K562 (cell line): ENCODE data around the gene OST4. TPM values are rescaled to one million over a fixed set of nuclear protein-coding genes. Genes with fewer than 3 reads are reported as not detected.

Experiments
- BHLHE40 ChIP-seq: IDR thresholded peaks from 2 replicates; pipeline ENCODE4 v1.6.1; 2011; ENCODE audit warnings: low read length, improper control_type of control experiment
- E2F3 ChIP-seq: fragments of 250-450 bp; sonication (Bioruptor Pico); IDR thresholded peaks from 2 replicates; pipeline ENCODE4 v1.4.0; 2020; ENCODE audit warnings: mild to moderate bottlenecking
- ETV1 ChIP-seq: fragments of 450-650 bp; conservative IDR thresholded peaks from 2 replicates; pipeline ENCODE4 v1.6.1; 2016; ENCODE audit warnings: missing genetic modification characterization, control low read depth, low read depth, missing compliant biosample characterization
- FOXP4 ChIP-seq: sonication (generic); formaldehyde crosslinking; IDR thresholded peaks from 2 replicates; pipeline ENCODE4 v1.8.0; 2022; ENCODE audit warnings: mild to moderate bottlenecking, missing genetic modification reagents, borderline replicate concordance
- GTF2E2 ChIP-seq: fragments of 200-800 bp; sonication (Bioruptor generic); IDR thresholded peaks from 2 replicates; pipeline ENCODE4 v1.6.1; 2016; ENCODE audit warnings: missing genetic modification characterization, missing compliant biosample characterization
- HMGN3 ChIP-seq: IDR thresholded peaks from 2 replicates; pipeline ENCODE4 v1.6.1; 2011; ENCODE audit warnings: borderline replicate concordance, low read depth, mild to moderate bottlenecking, mixed read lengths, low read length; ENCODE audit not compliant: insufficient read length; ENCODE audit errors: extremely low read depth
- KAT2B ChIP-seq: IDR thresholded peaks from one replicate; pipeline ENCODE4 v1.6.1; 2012; ENCODE audit warnings: low read depth, mild to moderate bottlenecking, control low read depth, inconsistent platforms, low read length, moderate library complexity
- KDM1A ChIP-seq, 2 experiments: fragments of 450-650 bp; IDR thresholded peaks; 2 replicates each; pipeline ENCODE4 v1.6.1; 2016; ENCODE audit warnings: mild to moderate bottlenecking in 2 of 2
- LARP7 ChIP-seq: fragments of 450-650 bp; IDR thresholded peaks from 2 replicates; pipeline ENCODE4 v1.6.1; 2016
- MAX ChIP-seq: sonication (generic); formaldehyde crosslinking; IDR thresholded peaks from 2 replicates; pipeline ENCODE4 v1.9.0; 2022; ENCODE audit warnings: mild to moderate bottlenecking, missing genetic modification reagents
- MECOM ChIP-seq: fragments of 250-450 bp; sonication (Bioruptor Pico); IDR thresholded peaks from 2 replicates; pipeline ENCODE4 v1.8.0; 2022; ENCODE audit warnings: inconsistent platforms
- NELFE ChIP-seq: IDR thresholded peaks from 2 replicates; pipeline ENCODE4 v1.6.1; 2011; ENCODE audit warnings: mild to moderate bottlenecking; ENCODE audit not compliant: insufficient read depth, insufficient read length
- NR4A1 ChIP-seq, 2 experiments: fragments of 250-450 bp in 1 of 2; fragments of 450-650 bp in 1 of 2; sonication (Bioruptor Pico) in 1 of 2; IDR thresholded peaks; 2 replicates each; pipeline versions ENCODE4 v1.4.0 to v1.6.1; 2016 to 2020; ENCODE audit warnings: mild to moderate bottlenecking in 2 of 2, missing compliant biosample characterization in 1 of 2, missing genetic modification characterization in 1 of 2, moderate library complexity in 1 of 2
- OTX1 ChIP-seq: fragments of 450-650 bp; formaldehyde crosslinking; IDR thresholded peaks from 2 replicates; pipeline ENCODE4 v1.4.0; 2022; ENCODE audit warnings: mild to moderate bottlenecking
- SRSF9 ChIP-seq: fragments of 200-400 bp; formaldehyde crosslinking; IDR thresholded peaks from 2 replicates; pipeline ENCODE4 v1.6.1; 2017; ENCODE audit warnings: low read depth, low read length, borderline replicate concordance
- TAF9B ChIP-seq: fragments of 450-650 bp; IDR thresholded peaks from 2 replicates; pipeline ENCODE4 v1.6.1; 2018; ENCODE audit warnings: mild to moderate bottlenecking; ENCODE audit not compliant: partially characterized antibody
- TRIM28 ChIP-seq: fragments of 450-650 bp; IDR thresholded peaks from 2 replicates; pipeline ENCODE4 v1.6.1; 2017
- ZNF511 ChIP-seq: sonication (generic); formaldehyde crosslinking; IDR thresholded peaks from 2 replicates; pipeline ENCODE4 v1.8.0; 2022; ENCODE audit warnings: mild to moderate bottlenecking, missing genetic modification reagents
- ZNF668 ChIP-seq: fragments of 250-450 bp; sonication (Bioruptor Pico); IDR thresholded peaks from 2 replicates; pipeline ENCODE4 v1.8.0; 2022; ENCODE audit warnings: mild to moderate bottlenecking, inconsistent platforms
- ZNF77 ChIP-seq: fragments of 250-450 bp; sonication (Bioruptor Pico); IDR thresholded peaks from 2 replicates; pipeline ENCODE4 v1.5.0; 2020
- polyA plus RNA-seq, 8 experiments: library from polyadenylated mRNA; depleted of rRNA in 4 of 8; stranded (reverse) in 5 of 8; unstranded in 3 of 8; fragments of >200 nt; fragmentation: Nextera tagmentation in 2 of 8; fragmentation: Illumina TruSeq in 1 of 8; extraction: Ambion mirVana in 2 of 8; extraction: Trizol in 1 of 8; gene quantifications; 2 replicates each; pipeline versions ENCODE4 v1.2.1 to v1.2.3, GENCODE V29; 2011 to 2014; ENCODE audit warnings: inconsistent platforms in 1 of 8, missing spikeins in 1 of 8
- total RNA-seq, 7 experiments: library from RNA; depleted of rRNA in 6 of 7; stranded (reverse); fragments of >200 nt in 6 of 7; fragmentation: Illumina TruSeq in 2 of 7; extraction: Trizol in 2 of 7; gene quantifications; 2 replicates each; pipeline versions ENCODE4 v1.2.1 to v1.2.3, GENCODE V29; 2011 to 2021; ENCODE audit warnings: low replicate concordance in 1 of 7
- TF ChIP-seq, protein P1 (sequence below), 3 experiments: fragments of 200-800 bp in 1 of 3; fragments of 250-450 bp in 1 of 3; fragments of 450-650 bp in 1 of 3; sonication (Bioruptor Pico) in 1 of 3; sonication (Bioruptor generic) in 1 of 3; formaldehyde crosslinking in 1 of 3; IDR thresholded peaks; 2 replicates each; pipeline versions ENCODE4 v1.6.1 to v1.8.0; 2016 to 2022; ENCODE audit warnings: mild to moderate bottlenecking in 2 of 3, missing genetic modification characterization in 2 of 3, missing compliant biosample characterization in 1 of 3, moderate library complexity in 1 of 3
- TF ChIP-seq, protein P2 (sequence below): fragments of 250-450 bp; sonication (Bioruptor Pico); IDR thresholded peaks from 2 replicates; pipeline ENCODE4 v1.8.0; 2022; ENCODE audit warnings: moderate library complexity, mild to moderate bottlenecking, inconsistent platforms

The OST4 gene
- total and polyA plus RNA-seq, 9 of the 15 experiments (the other 6 are each of a cell fraction or from before 2014, with no cell fraction given), result 186 to 1,155 (median 355) TPM

GRCh38 chr2:27071277-27071989 is at the start of gene OST4 (continued):
- TF ChIP-seq HMGN3, result peak; percentile 78
- TF ChIP-seq, protein P1, sequence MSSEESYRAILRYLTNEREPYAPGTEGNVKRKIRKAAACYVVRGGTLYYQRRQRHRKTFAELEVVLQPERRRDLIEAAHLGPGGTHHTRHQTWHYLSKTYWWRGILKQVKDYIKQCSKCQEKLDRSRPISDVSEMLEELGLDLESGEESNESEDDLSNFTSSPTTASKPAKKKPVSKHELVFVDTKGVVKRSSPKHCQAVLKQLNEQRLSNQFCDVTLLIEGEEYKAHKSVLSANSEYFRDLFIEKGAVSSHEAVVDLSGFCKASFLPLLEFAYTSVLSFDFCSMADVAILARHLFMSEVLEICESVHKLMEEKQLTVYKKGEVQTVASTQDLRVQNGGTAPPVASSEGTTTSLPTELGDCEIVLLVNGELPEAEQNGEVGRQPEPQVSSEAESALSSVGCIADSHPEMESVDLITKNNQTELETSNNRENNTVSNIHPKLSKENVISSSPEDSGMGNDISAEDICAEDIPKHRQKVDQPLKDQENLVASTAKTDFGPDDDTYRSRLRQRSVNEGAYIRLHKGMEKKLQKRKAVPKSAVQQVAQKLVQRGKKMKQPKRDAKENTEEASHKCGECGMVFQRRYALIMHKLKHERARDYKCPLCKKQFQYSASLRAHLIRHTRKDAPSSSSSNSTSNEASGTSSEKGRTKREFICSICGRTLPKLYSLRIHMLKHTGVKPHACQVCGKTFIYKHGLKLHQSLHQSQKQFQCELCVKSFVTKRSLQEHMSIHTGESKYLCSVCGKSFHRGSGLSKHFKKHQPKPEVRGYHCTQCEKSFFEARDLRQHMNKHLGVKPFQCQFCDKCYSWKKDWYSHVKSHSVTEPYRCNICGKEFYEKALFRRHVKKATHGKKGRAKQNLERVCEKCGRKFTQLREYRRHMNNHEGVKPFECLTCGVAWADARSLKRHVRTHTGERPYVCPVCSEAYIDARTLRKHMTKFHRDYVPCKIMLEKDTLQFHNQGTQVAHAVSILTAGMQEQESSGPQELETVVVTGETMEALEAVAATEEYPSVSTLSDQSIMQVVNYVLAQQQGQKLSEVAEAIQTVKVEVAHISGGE (CRISPR knock-in tag; IDR thresholded peaks at IDR 0.05), result peak in 1 of 3 experiments; percentile 87; a peak in 2 of 6 replicates
- no peak for TF ChIP-seq ZNF668
- 0 out of 2 replicates have a peak, but pooled peaks have one; percentile 10 for TF ChIP-seq BHLHE40
- TF ChIP-seq NR4A1 (CRISPR knock-in tag; IDR thresholded peaks at IDR 0.05), result no peak
- no peak for TF ChIP-seq NR4A1 (tag; IDR thresholded peaks at IDR 0.05)
- TF ChIP-seq TRIM28, result no peak
- no peak for TF ChIP-seq LARP7
- no peak for TF ChIP-seq ZNF77 (CRISPR knock-in tag)
- TF ChIP-seq KAT2B, result no peak
- no peak for TF ChIP-seq ETV1
- no peak for TF ChIP-seq TAF9B
- TF ChIP-seq MAX (CRISPR knock-in tag), result peak; percentile 20; the same call in 1 of the 2 replicates
- no peak for TF ChIP-seq E2F3
- TF ChIP-seq, protein P2, sequence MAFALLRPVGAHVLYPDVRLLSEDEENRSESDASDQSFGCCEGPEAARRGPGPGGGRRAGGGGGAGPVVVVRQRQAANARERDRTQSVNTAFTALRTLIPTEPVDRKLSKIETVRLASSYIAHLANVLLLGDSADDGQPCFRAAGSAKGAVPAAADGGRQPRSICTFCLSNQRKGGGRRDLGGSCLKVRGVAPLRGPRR (CRISPR knock-in tag), result no peak
- no peak for TF ChIP-seq OTX1
- TF ChIP-seq GTF2E2 (tag), result peak; percentile 88
- TF ChIP-seq SRSF9, result no peak
- no peak for TF ChIP-seq KDM1A (IDR thresholded peaks at IDR 0.05)
- peak; percentile 66; the same call in 1 of the 2 replicates for TF ChIP-seq FOXP4 (CRISPR knock-in tag)
- no peak for TF ChIP-seq NELFE
- no peak for TF ChIP-seq MECOM (CRISPR knock-in tag)
- no peak for TF ChIP-seq ZNF511 (CRISPR knock-in tag)
